ENCODE data around the gene POU2AF3. TPM values are rescaled to one million over a fixed set of nuclear protein-coding genes. Genes with fewer than 3 reads are reported as not detected.
"Not testable (repeated sequence)": the region's sequence is repeated elsewhere in the genome, so short reads cannot be mapped to it uniquely, and the experiment has no call there.

POU2AF3 gene
- total and polyA plus RNA-seq, 11 donors = 0.15 to 2.1 (median 0.54) TPM; not detected in 5

DNA sequence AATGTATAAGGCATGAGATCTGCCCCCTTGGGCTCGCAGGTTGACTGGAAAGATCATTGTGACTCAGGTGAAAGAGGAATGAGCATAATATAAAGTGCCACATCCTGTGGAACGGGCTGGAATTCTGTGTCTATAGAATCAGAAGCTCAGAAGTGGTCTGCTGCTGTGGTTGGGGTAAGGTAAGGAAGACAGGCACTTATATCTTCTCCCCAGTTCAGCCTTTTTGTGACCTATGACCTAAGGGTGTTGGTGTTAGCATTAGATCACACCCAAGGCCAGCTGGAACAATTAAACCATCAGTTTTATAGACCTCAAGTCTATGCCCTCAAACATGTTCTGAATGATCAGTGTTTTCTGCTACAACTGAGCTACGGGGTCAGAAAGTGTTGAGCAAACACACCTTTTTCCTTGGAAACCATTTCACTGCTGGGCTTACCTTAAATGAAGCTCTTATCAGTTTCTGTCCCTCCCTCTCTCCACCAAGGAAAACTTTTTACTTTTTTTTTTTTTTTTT lies 15.7 kb upstream of the POU2AF3 start:
- 65 to 75% (median 69%) methylated on average over 3 of the region's 3 CpGs for WGBS, 4 donors
- TF ChIP-seq, protein P1, sequence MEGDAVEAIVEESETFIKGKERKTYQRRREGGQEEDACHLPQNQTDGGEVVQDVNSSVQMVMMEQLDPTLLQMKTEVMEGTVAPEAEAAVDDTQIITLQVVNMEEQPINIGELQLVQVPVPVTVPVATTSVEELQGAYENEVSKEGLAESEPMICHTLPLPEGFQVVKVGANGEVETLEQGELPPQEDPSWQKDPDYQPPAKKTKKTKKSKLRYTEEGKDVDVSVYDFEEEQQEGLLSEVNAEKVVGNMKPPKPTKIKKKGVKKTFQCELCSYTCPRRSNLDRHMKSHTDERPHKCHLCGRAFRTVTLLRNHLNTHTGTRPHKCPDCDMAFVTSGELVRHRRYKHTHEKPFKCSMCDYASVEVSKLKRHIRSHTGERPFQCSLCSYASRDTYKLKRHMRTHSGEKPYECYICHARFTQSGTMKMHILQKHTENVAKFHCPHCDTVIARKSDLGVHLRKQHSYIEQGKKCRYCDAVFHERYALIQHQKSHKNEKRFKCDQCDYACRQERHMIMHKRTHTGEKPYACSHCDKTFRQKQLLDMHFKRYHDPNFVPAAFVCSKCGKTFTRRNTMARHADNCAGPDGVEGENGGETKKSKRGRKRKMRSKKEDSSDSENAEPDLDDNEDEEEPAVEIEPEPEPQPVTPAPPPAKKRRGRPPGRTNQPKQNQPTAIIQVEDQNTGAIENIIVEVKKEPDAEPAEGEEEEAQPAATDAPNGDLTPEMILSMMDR (IDR thresholded peaks at IDR 0.05) = no peak
- TF ChIP-seq POLR2A (IDR thresholded peaks at IDR 0.05) = no peak
- no peak overlapping the region for H3K27ac ChIP-seq
- H3K4me1 ChIP-seq = peaks cover 0 to 9% (median 0%) of the 10 kb centered on the region in 12 donors
- no peak overlapping the region for H3K4me3 ChIP-seq
- intact Hi-C loops (cut with DNase I) = loop anchor here (1.0 to 10.0 kb wide), 8 partner anchors 140 to 562 kb away; no protein-coding TSS in a partner anchor
- no peak for DNase-seq
- peaks cover 0 to 6% (median 0%) of the 10 kb centered on the region in 9 donors for H3K27me3 ChIP-seq
- no peaks in the 10 kb centered on the region for H3K36me3 ChIP-seq
- ATAC-seq = no peak
- no peaks in the 10 kb centered on the region for H3K9me3 ChIP-seq

DNA sequence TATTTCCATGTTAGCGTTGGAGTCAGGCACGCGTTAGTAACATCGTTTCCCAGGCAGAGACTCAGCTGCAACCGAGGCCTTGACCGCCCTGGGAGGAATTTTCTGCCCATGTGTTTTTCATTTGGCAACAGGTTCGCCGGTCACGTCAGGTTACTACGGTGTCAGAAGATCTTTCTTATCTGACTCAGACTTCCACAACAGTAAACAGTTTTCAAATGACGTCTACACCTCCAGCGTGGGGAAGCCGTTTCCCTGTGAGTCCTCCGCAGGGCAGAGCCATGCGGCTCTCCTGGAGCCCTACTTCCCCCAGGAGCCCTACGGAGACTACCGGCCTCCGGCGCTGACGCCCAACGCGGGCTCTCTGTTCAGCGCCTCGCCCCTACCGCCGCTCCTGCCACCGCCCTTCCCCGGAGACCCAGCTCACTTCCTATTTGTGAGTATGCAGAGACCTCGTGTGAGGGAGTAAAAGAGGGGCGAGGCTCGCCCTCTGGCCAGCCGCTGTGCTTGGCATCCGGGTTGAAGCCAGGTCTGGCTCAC lies 14.3 kb upstream of the POU2AF3 start:
- ATAC-seq (peak; percentile 27 to 84 (median 53)), DNase-seq (peak in 4 of 5 donors; percentile 16 to 39 (median 30))
- WGBS, 4 donors = 58 to 81% (median 60%) methylated on average over 33 of the region's 33 CpGs
- TF ChIP-seq, protein P1 (IDR thresholded peaks at IDR 0.05) = no peak
- no peak for TF ChIP-seq POLR2A (IDR thresholded peaks at IDR 0.05)
- Histone ChIP-seq H3K36me3 (no peaks in the 10 kb centered on the region), H3K4me3 (no peak overlapping the region), H3K4me1 (peaks cover 0 to 9% (median 0%) of the 10 kb centered on the region in 12 donors), H3K27me3 (peaks cover 0 to 6% (median 0%) of the 10 kb centered on the region in 9 donors), H3K27ac (no peak overlapping the region), H3K9me3 (no peaks in the 10 kb centered on the region)
- intact Hi-C loops (cut with DNase I) = loop anchor here (1.0 to 10.0 kb wide), 8 partner anchors 138 to 561 kb away; no protein-coding TSS in a partner anchor

DNA sequence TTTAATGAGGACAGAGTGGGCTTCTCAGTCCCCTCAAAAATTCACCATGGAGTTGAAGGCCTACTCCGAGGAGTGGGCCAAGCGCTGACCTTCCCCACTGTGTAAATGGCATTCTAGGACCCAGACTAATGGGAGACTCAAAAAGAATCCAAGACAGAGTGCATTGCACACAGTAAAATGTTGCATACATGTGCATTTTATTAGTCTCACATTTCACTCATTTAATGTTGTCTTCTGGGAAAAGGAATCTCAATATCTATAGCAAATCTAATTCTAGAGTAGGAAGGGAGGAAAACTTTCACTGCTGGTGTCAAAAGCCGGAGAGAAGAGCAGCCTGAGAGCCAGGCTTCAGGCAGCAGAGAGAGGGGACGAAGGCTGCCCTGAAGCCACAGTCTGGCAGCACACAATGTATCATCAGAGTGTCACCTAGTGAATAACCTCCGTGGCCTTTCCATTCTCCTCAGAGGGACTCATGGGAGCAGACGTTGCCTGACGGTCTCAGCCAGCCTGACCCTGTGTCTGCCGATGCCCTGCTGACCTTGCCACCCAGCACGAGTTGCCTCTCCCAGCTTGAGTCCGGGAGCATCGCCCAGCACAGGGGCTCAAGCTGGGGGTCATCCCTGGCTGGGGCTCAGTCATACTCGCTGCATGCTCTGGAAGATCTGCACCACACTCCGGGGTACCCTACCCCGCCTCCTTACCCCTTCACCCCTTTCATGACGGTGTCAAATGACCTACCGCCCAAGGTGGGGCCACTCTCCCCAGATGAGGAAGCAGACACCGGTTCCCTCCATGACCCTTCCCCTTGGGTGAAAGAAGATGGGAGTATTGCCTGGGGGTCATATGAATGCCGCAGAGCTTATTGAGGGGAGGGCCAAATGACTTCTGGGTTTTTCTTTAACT lies 12.9 kb upstream of the POU2AF3 start:
- no peak for DNase-seq
- ATAC-seq = no peak
- intact Hi-C loops (cut with DNase I) = loop anchor here in 3 of 10 donors (2.0 to 10.0 kb wide), 4 partner anchors 137 to 559 kb away; no protein-coding TSS in a partner anchor
- no peaks in the 10 kb centered on the region for H3K36me3 ChIP-seq
- H3K4me1 ChIP-seq = peaks cover 0 to 9% (median 0%) of the 10 kb centered on the region in 12 donors
- H3K9me3 ChIP-seq = no peaks in the 10 kb centered on the region
- H3K27me3 ChIP-seq = peaks cover 0 to 6% (median 0%) of the 10 kb centered on the region in 9 donors
- TF ChIP-seq POLR2A (IDR thresholded peaks at IDR 0.05) = no peak
- TF ChIP-seq, protein P1 (IDR thresholded peaks at IDR 0.05) = no peak
- WGBS, 4 donors = 79 to 85% (median 80%) methylated on average over 11 to 18 of the region's 18 CpGs
- H3K4me3 ChIP-seq = no peak overlapping the region
- no peak overlapping the region for H3K27ac ChIP-seq

DNA sequence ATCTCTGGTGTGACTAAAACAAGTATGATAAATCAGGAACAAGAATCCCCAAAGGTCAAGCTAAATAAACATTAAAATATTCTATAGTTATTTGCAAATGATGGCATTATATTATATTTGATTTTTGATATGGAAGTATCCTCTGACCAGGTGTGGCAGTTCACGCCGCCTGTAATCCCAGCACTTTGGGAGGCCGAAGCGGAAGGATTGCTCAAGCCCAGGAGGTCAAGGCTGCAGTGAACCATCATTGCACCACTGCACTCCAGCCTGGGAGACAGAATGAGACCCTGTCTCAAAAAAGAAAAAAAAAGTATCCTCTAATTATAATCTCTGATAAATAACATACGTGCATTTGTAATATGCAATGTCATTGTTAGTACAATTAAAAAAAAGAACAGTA lies 6.6 kb upstream of the POU2AF3 start:
- H3K27me3 ChIP-seq = no peaks in the 10 kb centered on the region
- no peaks in the 10 kb centered on the region for H3K36me3 ChIP-seq
- WGBS, 4 donors = 91 to 98% (median 96%) methylated on average over 5 of the region's 5 CpGs
- no peak overlapping the region for H3K27ac ChIP-seq
- DNase-seq = no peak
- no peak for TF ChIP-seq POLR2A (IDR thresholded peaks at IDR 0.05)
- TF ChIP-seq, protein P1 (IDR thresholded peaks at IDR 0.05) = no peak
- ATAC-seq = no peak
- H3K9me3 ChIP-seq = no peaks in the 10 kb centered on the region
- no peaks in the 10 kb centered on the region for H3K4me1 ChIP-seq
- H3K4me3 ChIP-seq = no peak overlapping the region
- intact Hi-C loops (cut with DNase I) = no loop called here

DNA sequence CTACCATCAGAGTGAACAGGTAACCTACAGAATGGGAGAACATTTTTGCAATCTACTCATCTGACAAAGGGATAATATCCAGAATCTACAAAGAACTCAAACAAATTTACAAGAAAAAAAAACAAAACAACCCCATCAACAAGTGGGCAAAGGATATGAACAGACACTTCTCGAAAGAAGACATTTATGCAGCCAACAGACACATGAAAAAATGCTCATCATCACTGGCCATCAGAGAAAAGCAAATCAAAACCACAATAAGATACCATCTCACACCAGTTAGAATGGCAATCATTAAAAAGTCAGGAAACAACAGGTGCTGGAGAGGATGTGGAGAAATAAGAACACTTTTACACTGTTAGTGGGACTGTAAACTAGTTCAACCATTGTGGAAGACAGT lies 5.9 kb upstream of the POU2AF3 start:
- H3K4me1 ChIP-seq; H3K27ac ChIP-seq; H3K9me3 ChIP-seq; H3K4me3 ChIP-seq; intact Hi-C loops (cut with DNase I); ATAC-seq; DNase-seq; H3K36me3 ChIP-seq; H3K27me3 ChIP-seq: not testable (repeated sequence)
- WGBS, 4 donors = 89 to 96% (median 90%) methylated on average over 1 of the region's 1 CpG
